Osteoblast (primary cell): ENCODE results near the gene YTHDC1. TPM values are rescaled to one million over a fixed set of nuclear protein-coding genes. Genes with fewer than 3 reads are reported as not detected.
A peak's percentile ranks its signal among the peaks of the same experiment; 100 is the strongest.

Experiments used
- DNase-seq: peaks from one replicate; pipeline ENCODE4 v3.0.0; 2011; ENCODE audit warnings: low spot score, mixed read lengths; ENCODE audit not compliant: insufficient read length; ENCODE audit errors: missing footprints
- H2AFZ ChIP-seq: 2 replicates; pipeline ENCODE4 v1.6.0; 2011; ENCODE audit warnings: mild to moderate bottlenecking, low read length
- H3K27ac ChIP-seq: 2 replicates; pipeline ENCODE4 v1.5.1; 2011; ENCODE audit warnings: mild to moderate bottlenecking, low read depth, low read length, moderate library complexity
- H3K27me3 ChIP-seq: 2 replicates; pipeline ENCODE4 v1.6.0; 2012; ENCODE audit warnings: mild to moderate bottlenecking, control low read depth, inconsistent platforms, low read length, moderate library complexity; ENCODE audit not compliant: insufficient read depth
- H3K36me3 ChIP-seq: 2 replicates; pipeline ENCODE4 v1.5.1; 2011; ENCODE audit warnings: mild to moderate bottlenecking, low read length, control low read depth, moderate library complexity; ENCODE audit not compliant: insufficient read depth
- H3K4me1 ChIP-seq: 2 replicates; pipeline ENCODE4 v1.5.1; 2011; ENCODE audit warnings: mild to moderate bottlenecking, low read length, control low read depth, moderate library complexity; ENCODE audit not compliant: insufficient read depth
- H3K4me2 ChIP-seq: 2 replicates; pipeline ENCODE4 v1.6.0; 2011; ENCODE audit warnings: mild to moderate bottlenecking, low read length; ENCODE audit not compliant: insufficient read depth
- H3K4me3 ChIP-seq: fragments of 200-600 bp; sonication (generic); 3 replicates; pipeline ENCODE4 v1.5.1; 2012; ENCODE audit warnings: mild to moderate bottlenecking, low read length, inconsistent platforms; ENCODE audit not compliant: insufficient read depth
- H3K79me2 ChIP-seq: 2 replicates; pipeline ENCODE4 v1.6.0; 2012; ENCODE audit warnings: mild to moderate bottlenecking, low read length, control low read depth, inconsistent platforms; ENCODE audit not compliant: insufficient read depth
- H3K9me3 ChIP-seq: 2 replicates; pipeline ENCODE4 v1.5.1; 2011; ENCODE audit warnings: low read depth, low read length, control low read depth
- H4K20me1 ChIP-seq: 2 replicates; pipeline ENCODE4 v1.6.0; 2012; ENCODE audit warnings: mild to moderate bottlenecking, low read length, control low read depth; ENCODE audit not compliant: insufficient read depth
- CTCF ChIP-seq: IDR thresholded peaks from 2 replicates; pipeline ENCODE4 v1.5.1; 2011; ENCODE audit warnings: mild to moderate bottlenecking, low read depth, low read length, moderate library complexity; ENCODE audit errors: extremely low read depth
- total RNA-seq: library from RNA; depleted of rRNA; stranded (reverse); fragments of >200 nt; gene quantifications from 2 replicates; pipeline ENCODE4 v1.2.3, GENCODE V29; 2012

The YTHDC1 gene
- total RNA-seq, 1 donor = 40.2 TPM

- Histone ChIP-seq H2AFZ (no peak overlapping the region), H3K27me3 (no peaks in the 10 kb centered on the region), H3K4me1 (peaks cover 23% of the 10 kb centered on the region), H3K4me2 (no peak overlapping the region), H3K4me3 (no peak overlapping the region), H3K27ac (no peak overlapping the region), H3K9me3 (no peaks in the 10 kb centered on the region), H3K79me2 (no peaks in the 10 kb centered on the region), H4K20me1 (no peaks in the 10 kb centered on the region), H3K36me3 (no peaks in the 10 kb centered on the region)
- no peak for TF ChIP-seq CTCF
- DNase-seq = no peak
Observed at GRCh38 chr4:68366600-68366999, 16.7 kb upstream of the YTHDC1 start.

- no peaks in the 10 kb centered on the region for H3K36me3 ChIP-seq
- no peaks in the 10 kb centered on the region for H4K20me1 ChIP-seq
- H3K79me2 ChIP-seq = no peaks in the 10 kb centered on the region
- H3K4me3 ChIP-seq = no peak overlapping the region
- no peak for TF ChIP-seq CTCF
- no peak overlapping the region for H3K27ac ChIP-seq
- no peaks in the 10 kb centered on the region for H3K9me3 ChIP-seq
- DNase-seq = no peak
- no peak overlapping the region for H3K4me2 ChIP-seq
- peaks cover 28% of the 10 kb centered on the region for H3K4me1 ChIP-seq
- no peak overlapping the region for H2AFZ ChIP-seq
- no peaks in the 10 kb centered on the region for H3K27me3 ChIP-seq
Observed at GRCh38 chr4:68365068-68365467, 15.2 kb upstream of the YTHDC1 start.

DNA sequence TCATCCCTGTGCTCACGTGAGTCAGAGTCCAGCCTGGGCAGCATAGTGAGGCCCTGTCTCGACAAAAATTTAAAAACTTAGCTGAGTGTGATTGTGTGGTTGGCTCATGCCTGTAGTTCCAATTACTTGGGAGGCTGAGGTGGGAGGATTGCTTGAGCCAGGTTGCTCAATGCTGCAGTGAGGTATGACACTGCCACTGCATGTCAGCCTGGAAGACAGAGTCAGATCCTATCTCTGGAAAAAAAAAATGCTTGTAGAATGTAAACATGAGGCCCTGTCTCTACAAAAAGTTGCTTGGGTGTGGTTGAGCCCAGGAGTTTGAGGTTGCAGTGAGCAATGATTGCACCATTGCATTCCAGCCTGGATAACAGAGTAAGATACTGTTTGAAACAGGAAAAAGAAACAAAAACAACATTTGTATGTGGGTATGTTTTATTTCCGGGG is 11.3 kb upstream of the YTHDC1 start:
- H2AFZ ChIP-seq = peak overlapping the region; percentile 39
- H3K27ac ChIP-seq = no peak overlapping the region

More for the DNA sequence above, 11.3 kb upstream of the YTHDC1 start:
- Histone ChIP-seq H4K20me1 (no peaks in the 10 kb centered on the region), H3K79me2 (no peaks in the 10 kb centered on the region), H3K27me3 (no peaks in the 10 kb centered on the region), H3K36me3 (no peaks in the 10 kb centered on the region), H3K4me3 (no peak overlapping the region), H3K4me1 (peaks cover 5% of the 10 kb centered on the region), H3K4me2 (no peak overlapping the region), H3K9me3 (no peaks in the 10 kb centered on the region)
- no peak for TF ChIP-seq CTCF
- no peak for DNase-seq
